H4 (cell line): ENCODE results near the gene INPP4B. TPM values are rescaled to one million over a fixed set of nuclear protein-coding genes. Genes with fewer than 3 reads are reported as not detected.

ENCODE experiments used
- DNase-seq: peaks from one replicate; pipeline ENCODE4 v3.0.0-alpha.2; 2015; ENCODE audit warnings: low spot score
- total RNA-seq: library from RNA; depleted of rRNA; stranded (reverse); fragments of >200 nt; shearing (Covaris generic); gene quantifications from 2 replicates; pipeline ENCODE4 v1.2.3, GENCODE V29; 2014

Gene INPP4B
- total RNA-seq, 1 experiment from 2014 or later: 8.0 TPM

- no peak for DNase-seq
Measured at GRCh38 chr4:142581881-142582280, 264.2 kb downstream of the INPP4B start.

GRCh38 chr4:142579443-142579842 lies 266.7 kb downstream of the INPP4B start:
- DNase-seq: no peak

GRCh38 chr4:142574306-142574705 lies 271.8 kb downstream of the INPP4B start:
- no peak for DNase-seq

GRCh38 chr4:142572071-142572470 lies 274.0 kb downstream of the INPP4B start:
- DNase-seq: no peak

GRCh38 chr4:142567620-142568451 lies 278.3 kb downstream of the INPP4B start:
- DNase-seq: no peak

GRCh38 chr4:142567199-142567598 lies 278.9 kb downstream of the INPP4B start:
- no peak for DNase-seq

- no peak for DNase-seq
Measured at GRCh38 chr4:142566777-142567176, 279.3 kb downstream of the INPP4B start.

- no peak for DNase-seq
Measured at GRCh38 chr4:142566243-142566642, 279.9 kb downstream of the INPP4B start.

- no peak for DNase-seq
Measured at GRCh38 chr4:142565771-142566170, 280.3 kb downstream of the INPP4B start.

GRCh38 chr4:142563682-142564291 lies 282.3 kb downstream of the INPP4B start:
- peak; percentile 35 for DNase-seq

- DNase-seq: no peak
Measured at GRCh38 chr4:142559986-142560385, 286.1 kb downstream of the INPP4B start.

GRCh38 chr4:142558851-142559250 lies 287.2 kb downstream of the INPP4B start:
- no peak for DNase-seq

- no peak for DNase-seq
Measured at GRCh38 chr4:142557239-142557801, 288.8 kb downstream of the INPP4B start.

- no peak for DNase-seq
Measured at GRCh38 chr4:142556570-142557238, 289.4 kb downstream of the INPP4B start.

GRCh38 chr4:142556048-142556447 lies 290.1 kb downstream of the INPP4B start:
- no peak for DNase-seq

- DNase-seq: no peak
Measured at GRCh38 chr4:142554412-142554811, 291.7 kb downstream of the INPP4B start.

GRCh38 chr4:142551517-142552305 lies 294.4 kb downstream of the INPP4B start:
- peak; percentile 24 for DNase-seq

- peak; percentile 57 for DNase-seq
Measured at GRCh38 chr4:142550965-142551364, 295.1 kb downstream of the INPP4B start.

GRCh38 chr4:142549726-142550463 lies 296.2 kb downstream of the INPP4B start:
- DNase-seq: peak; percentile 63

GRCh38 chr4:142549248-142549647 lies 296.9 kb downstream of the INPP4B start:
- no peak for DNase-seq

- DNase-seq: no peak
Measured at GRCh38 chr4:142548491-142548890, 297.6 kb downstream of the INPP4B start.
